A673 (cell line): Measurements from ENCODE around the gene CPSF7. TPM values are rescaled to one million over a fixed set of nuclear protein-coding genes. Genes with fewer than 3 reads are reported as not detected.

Experiments used
- Bru-seq: library from RNA; stranded (reverse); fragments of 400-500 nt; gene quantifications from one replicate; lab custom pipeline; 2021; lab: Mats Ljungman, UMichigan
- BruChase-seq, 2 experiments: library from RNA; stranded (reverse); fragments of 400-500 nt; gene quantifications; one replicate each; lab custom pipeline; 2021; lab: Mats Ljungman, UMichigan
- BruUV-seq: library from RNA; stranded (reverse); fragments of 400-500 nt; replicated peaks from 2 replicates; lab custom pipeline; 2021; lab: Mats Ljungman, UMichigan
- CTCF ChIA-PET: fragments of 300-600 bp; sonication (Branson Sonifier 250); formaldehyde crosslinking; loops from one replicate; lab custom pipeline; 2022; ENCODE audit warnings: antibody characterized with exemption; lab: Charles Lee
- POLR2A ChIA-PET: fragments of 300-600 bp; sonication (Branson Sonifier 250); formaldehyde crosslinking; loops from one replicate; lab custom pipeline; 2022; ENCODE audit warnings: antibody characterized with exemption; ENCODE audit not compliant: low non-redundant PET; lab: Charles Lee
- DNase-seq: peaks from one replicate; pipeline ENCODE4 v3.0.0-alpha.2; 2015; ENCODE audit warnings: low spot score
- H3K27ac ChIP-seq: fragments of 200-600 bp; sonication (generic); 2 replicates; pipeline ENCODE4 v1.5.1; 2016; ENCODE audit warnings: mixed run types, low read depth, mild to moderate bottlenecking, mixed read lengths, antibody characterized with exemption, low read length; ENCODE audit not compliant: poor library complexity, severe bottlenecking
- H3K27me3 ChIP-seq: fragments of 200-600 bp; sonication (generic); replicated peaks from 2 replicates; pipeline ENCODE4 v1.6.1; 2017; ENCODE audit warnings: mixed run types, low read depth, mild to moderate bottlenecking, mixed read lengths, antibody characterized with exemption, low read length; ENCODE audit not compliant: insufficient read depth, poor library complexity
- H3K36me3 ChIP-seq: fragments of 200-600 bp; sonication (generic); 2 replicates; pipeline ENCODE4 v1.6.1; 2016; ENCODE audit warnings: mixed run types, mild to moderate bottlenecking, mixed read lengths, antibody characterized with exemption, low read length; ENCODE audit not compliant: insufficient read depth, poor library complexity, severe bottlenecking
- H3K4me1 ChIP-seq: fragments of 200-600 bp; sonication (generic); 2 replicates; pipeline ENCODE4 v1.6.1; 2017; ENCODE audit warnings: mixed run types, mild to moderate bottlenecking, mixed read lengths, antibody characterized with exemption, low read length; ENCODE audit not compliant: insufficient read depth, poor library complexity, severe bottlenecking
- H3K4me3 ChIP-seq: fragments of 200-600 bp; sonication (generic); 2 replicates; pipeline ENCODE4 v1.5.1; 2016; ENCODE audit warnings: low read depth, mixed run types, mild to moderate bottlenecking, mixed read lengths, low read length; ENCODE audit not compliant: poor library complexity, severe bottlenecking
- H3K9me3 ChIP-seq: fragments of 200-600 bp; sonication (generic); 2 replicates; pipeline ENCODE4 v1.6.1; 2016; ENCODE audit warnings: mixed run types, low read depth, mild to moderate bottlenecking, mixed read lengths, antibody characterized with exemption, low read length; ENCODE audit not compliant: poor library complexity, severe bottlenecking
- CTCF ChIP-seq: fragments of 300-800, 200-600 bp; sonication (generic); conservative IDR thresholded peaks from 2 replicates; pipeline ENCODE4 v1.5.1; 2017; ENCODE audit warnings: low read depth, mild to moderate bottlenecking, antibody characterized with exemption, low read length, moderate library complexity, mixed read lengths
- EZH2 ChIP-seq: fragments of 200-600 bp; sonication (generic); IDR thresholded peaks from 2 replicates; pipeline ENCODE4 v1.6.1; 2017; ENCODE audit warnings: borderline replicate concordance, low read depth, mild to moderate bottlenecking, mixed read lengths, antibody characterized with exemption, low read length; ENCODE audit not compliant: poor library complexity, severe bottlenecking
- intact Hi-C: fragments of 100-400 bp; cut with micrococcal nuclease; formaldehyde crosslinking; loops from one replicate; pipeline ENCODE4 v1.10.0; 2022; ENCODE audit not compliant: unreplicated experiment
- long read RNA-seq: library from polyadenylated mRNA; stranded (forward); transcript quantifications from one replicate; pipeline ENCODE4 v2.0.0, GENCODE V29; 2022
- total RNA-seq: library from RNA; stranded (reverse); gene quantifications from 2 replicates; pipeline ENCODE4 v1.2.3, GENCODE V29; 2021

Gene CPSF7
- total RNA-seq (160 and 162 TPM in 2 replicates), Bru-seq, nascent RNA (percentile 97 among the genes with signal in this experiment), BruChase-seq, experiment 1, labeled RNA remaining after a 2-hour chase (percentile 97 among the genes with signal in this experiment), BruChase-seq, experiment 2, labeled RNA remaining after a 6-hour chase (percentile 94 among the genes with signal in this experiment)
- long read RNA-seq, transcript CPSF7-205 (10 exons, 3,524 nt), result minor isoform, 35 of 132 reads
- long read RNA-seq, transcript CPSF7-202 (10 exons, 3,650 nt), result major isoform, 36 of 132 reads
- long read RNA-seq, partial matches to known transcripts, result 21 of 132 reads
- long read RNA-seq, other reads (novel, unspliced or antisense), result 38 of 132 reads

- Histone ChIP-seq H3K27me3 (no peaks in the 10 kb centered on the region), H3K27ac (peak within 1 kb of the TSS; percentile 99), H3K36me3 (peaks cover 48% of the 10 kb centered on the region), H3K4me3 (peak within 1 kb of the TSS; percentile 70), H3K4me1 (peaks cover 12% of the 10 kb centered on the region), H3K9me3 (no peaks in the 10 kb centered on the region)
- TSS peak; percentile 85 for BruUV-seq
- TF ChIP-seq EZH2 (no peak), CTCF (no peak)
- DNase-seq, result peak; percentile 99
- POLR2A ChIA-PET, result no interaction called here
- intact Hi-C loops, result loop anchor here (5.0 kb wide), 1 partner anchor 87 kb away; no protein-coding TSS in a partner anchor
- CTCF ChIA-PET, result no interaction called here
Observed at GRCh38 chr11:61429691-61430582, at the start of gene CPSF7, which contains the start of gene SDHAF2. Gene CPSF7 (minus strand): TSS chr11:61429975. CDS start chr11:61429235, 740 bp downstream. Gene SDHAF2 (plus strand): TSS chr11:61430124. CDS start chr11:61430147, 23 bp downstream.

- Histone ChIP-seq H3K27ac (no peak overlapping the region), H3K9me3 (no peaks in the 10 kb centered on the region), H3K4me1 (no peaks in the 10 kb centered on the region), H3K36me3 (no peaks in the 10 kb centered on the region), H3K27me3 (no peaks in the 10 kb centered on the region), H3K4me3 (no peak overlapping the region)
- ChIA-PET CTCF (interaction anchor here (1.1 to 2.9 kb wide), 4 partner anchors 39 to 161 kb away, joined by 4 to 33 read pairs (median 6); no protein-coding TSS in a partner anchor), POLR2A (no interaction called here)
- TF ChIP-seq EZH2 (no peak), CTCF (peak; percentile 99)
- peak; percentile 67 for DNase-seq
- no TSS peak for BruUV-seq
- intact Hi-C loops, result loop anchor here (1.0 to 10.0 kb wide), 5 partner anchors 40 to 257 kb away; partner anchors contain the start of gene SYT7
Observed at GRCh38 chr11:61477727-61478148, 48.0 kb upstream of the CPSF7 start.

- no peak for DNase-seq
- ChIA-PET CTCF (interaction anchor here (0.8 to 2.9 kb wide), 4 partner anchors 40 to 161 kb away, joined by 4 to 33 read pairs (median 8); no protein-coding TSS in a partner anchor), POLR2A (no interaction called here)
- Histone ChIP-seq H3K36me3 (no peaks in the 10 kb centered on the region), H3K4me1 (no peaks in the 10 kb centered on the region), H3K27me3 (no peaks in the 10 kb centered on the region), H3K27ac (no peak overlapping the region), H3K4me3 (no peak overlapping the region), H3K9me3 (no peaks in the 10 kb centered on the region)
- intact Hi-C loops, result loop anchor here (1.0 to 10.0 kb wide), 5 partner anchors 40 to 258 kb away; partner anchors contain the start of gene SYT7
- TF ChIP-seq CTCF (no peak), EZH2 (no peak)
- BruUV-seq, result no TSS peak
Observed at GRCh38 chr11:61477126-61477525, 47.4 kb upstream of the CPSF7 start.
